Measurements from ENCODE around the gene YKT6.

The YKT6 gene

GRCh38 chr7:44232901-44233715 lies 32.3 kb downstream of the YKT6 start:
- FAIRE-seq (no peak), DNase-seq (ENCODE audit: insufficient read length, low spot score) (no peak)
- no peak for TF ChIP-seq POLR2A (IDR thresholded peaks at IDR 0.05; ENCODE audit: low read depth, low read length)

GRCh38 chr7:44235066-44235465 lies 34.3 kb downstream of the YKT6 start:
- DNase-seq (ENCODE audit: insufficient read length, low spot score) (no peak), FAIRE-seq (no peak)

GRCh38 chr7:44235582-44236332 lies 35.0 kb downstream of the YKT6 start:
- TF ChIP-seq POLR2A (IDR thresholded peaks at IDR 0.05; ENCODE audit: low read depth, low read length): no peak
- FAIRE-seq: no peak
- no peak for DNase-seq (ENCODE audit: insufficient read length, low spot score)

More at GRCh38 chr7:44235066-44235465, 34.3 kb downstream of the YKT6 start:
- TF ChIP-seq POLR2A (IDR thresholded peaks at IDR 0.05; ENCODE audit: low read depth, low read length): no peak

DNA sequence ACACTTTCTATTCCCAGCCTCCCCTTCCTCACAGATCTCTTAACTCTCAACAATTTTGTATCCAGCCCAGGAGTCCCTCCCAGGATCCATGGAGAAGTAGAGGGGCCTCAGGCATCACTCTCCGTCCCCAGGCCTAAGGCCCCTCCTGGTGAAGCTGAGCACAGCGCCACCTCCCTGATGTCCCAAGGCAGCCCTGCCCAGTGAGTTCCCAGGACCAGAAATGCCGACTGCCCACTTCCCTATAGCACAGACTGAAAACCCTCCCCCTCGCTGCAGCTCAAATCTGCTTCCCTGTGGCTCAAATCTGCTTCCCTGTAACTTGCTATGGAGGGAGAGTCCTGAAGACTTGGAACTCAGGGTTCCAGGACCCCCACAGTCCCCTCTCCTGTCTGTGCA lies 35.6 kb downstream of the YKT6 start:
- DNase-seq (ENCODE audit: insufficient read length, low spot score) (no peak), FAIRE-seq (no peak)
- no peak for TF ChIP-seq POLR2A (IDR thresholded peaks at IDR 0.05; ENCODE audit: low read depth, low read length)

DNA sequence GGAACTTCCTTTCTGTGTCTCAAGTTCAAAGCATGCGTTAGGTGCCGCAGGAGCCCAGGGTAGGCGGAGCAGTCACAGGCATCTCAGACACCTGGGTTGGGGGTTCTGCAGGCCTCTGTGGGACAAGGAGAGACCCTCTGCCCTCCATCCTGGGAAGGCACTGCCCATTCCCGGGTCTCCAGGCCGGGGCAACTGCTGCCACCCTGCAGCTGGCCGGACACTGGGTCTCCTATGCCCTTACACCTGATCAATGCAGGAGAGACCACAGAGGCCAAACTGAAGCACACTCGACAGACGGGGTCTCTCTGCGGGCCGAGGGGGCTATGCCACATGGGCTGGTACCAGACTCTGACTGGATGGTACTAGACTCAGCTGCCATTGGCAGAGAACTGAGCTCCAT lies 36.9 kb downstream of the YKT6 start:
- no peak for DNase-seq (ENCODE audit: insufficient read length, low spot score)
- TF ChIP-seq POLR2A (IDR thresholded peaks at IDR 0.05; ENCODE audit: low read depth, low read length): no peak
- FAIRE-seq: no peak

- no peak for DNase-seq (ENCODE audit: insufficient read length, low spot score)
- FAIRE-seq: no peak
Observed at GRCh38 chr7:44238116-44238695, 37.4 kb downstream of the YKT6 start.

DNA sequence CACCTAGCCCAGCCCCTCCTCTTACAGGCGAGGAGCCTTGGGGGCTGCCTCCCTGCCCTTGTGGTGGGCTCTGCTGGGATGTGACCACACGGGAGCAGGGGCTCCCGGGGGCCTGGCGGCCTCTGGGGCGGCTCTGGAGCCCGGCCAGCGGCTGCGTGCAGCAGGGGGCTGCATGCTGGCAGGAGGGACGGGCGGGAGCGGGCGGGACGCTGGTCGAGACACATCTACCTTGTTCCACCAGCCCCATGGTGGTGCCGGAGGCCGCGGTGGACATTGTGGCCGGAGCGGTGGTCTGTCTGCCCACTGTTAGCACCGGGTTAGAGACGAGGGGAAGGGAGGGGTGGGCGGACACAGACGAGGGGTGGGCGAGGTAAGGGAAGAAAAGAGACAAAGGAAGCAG lies 38.6 kb downstream of the YKT6 start:
- DNase-seq (ENCODE audit: insufficient read length, low spot score): no peak
- no peak for TF ChIP-seq POLR2A (IDR thresholded peaks at IDR 0.05; ENCODE audit: low read depth, low read length)
- FAIRE-seq: no peak

More at GRCh38 chr7:44238116-44238695, 37.4 kb downstream of the YKT6 start:
- TF ChIP-seq POLR2A (IDR thresholded peaks at IDR 0.05; ENCODE audit: low read depth, low read length): no peak

- TF ChIP-seq POLR2A (IDR thresholded peaks at IDR 0.05; ENCODE audit: low read depth, low read length): no peak
- FAIRE-seq: no peak
- DNase-seq (ENCODE audit: insufficient read length, low spot score): no peak
Observed at GRCh38 chr7:44240376-44240775, 39.6 kb downstream of the YKT6 start.

DNA sequence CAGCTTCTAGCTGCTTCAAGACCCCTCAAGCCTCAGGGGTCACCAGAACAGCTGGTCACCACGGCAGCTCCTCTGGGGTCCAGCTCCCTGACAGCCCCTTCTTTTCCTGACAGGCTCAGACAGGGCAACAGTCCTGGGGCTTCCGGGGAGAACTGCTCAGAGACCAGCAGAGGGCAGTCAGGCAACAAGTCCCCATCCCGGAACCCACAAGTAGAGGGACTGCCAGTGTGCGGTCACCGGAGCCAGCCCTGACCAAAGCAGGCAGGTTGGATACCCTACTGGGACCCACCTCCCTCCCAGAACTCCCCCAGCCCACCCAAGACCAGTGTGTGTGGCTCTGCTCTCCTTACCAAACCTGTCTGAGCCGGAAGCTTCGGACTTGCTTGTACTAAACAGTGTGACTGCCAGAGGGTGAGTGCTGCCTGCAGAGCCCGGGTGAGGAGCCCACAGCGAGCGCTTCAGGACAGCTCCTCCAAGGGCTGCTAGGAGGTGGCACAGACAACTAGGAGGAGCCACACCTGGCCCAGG lies 40.3 kb downstream of the YKT6 start:
- DNase-seq (ENCODE audit: insufficient read length, low spot score): peak; percentile 99
- no peak for FAIRE-seq
- no peak for TF ChIP-seq POLR2A (IDR thresholded peaks at IDR 0.05; ENCODE audit: low read depth, low read length)

GRCh38 chr7:44242091-44242490 lies 41.3 kb downstream of the YKT6 start:
- DNase-seq (ENCODE audit: insufficient read length, low spot score) (no peak), FAIRE-seq (no peak)
- TF ChIP-seq POLR2A (IDR thresholded peaks at IDR 0.05; ENCODE audit: low read depth, low read length): no peak

DNA sequence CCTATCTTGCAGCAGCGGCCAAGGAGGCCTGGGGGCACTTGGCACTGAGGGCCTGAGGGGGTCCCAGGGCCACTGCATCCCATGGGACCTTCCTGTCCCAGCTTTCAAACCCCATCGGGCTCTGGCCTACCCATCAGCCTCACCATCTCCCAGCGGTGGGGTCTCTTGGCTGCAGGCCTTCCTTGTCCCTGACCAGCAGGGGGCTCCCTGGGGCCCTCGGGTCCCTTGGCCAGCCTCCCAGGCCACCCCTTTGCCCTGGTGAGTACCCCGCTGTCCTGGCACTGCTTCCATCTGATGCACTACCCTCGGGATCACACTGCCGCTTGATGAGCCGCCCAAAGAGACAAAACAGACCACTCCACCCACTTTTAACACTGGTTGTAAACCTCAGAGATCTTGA lies 43.5 kb downstream of the YKT6 start:
- TF ChIP-seq POLR2A (IDR thresholded peaks at IDR 0.05; ENCODE audit: low read depth, low read length): no peak
- no peak for DNase-seq (ENCODE audit: insufficient read length, low spot score)
- no peak for FAIRE-seq

GRCh38 chr7:44246396-44247113 lies 45.8 kb downstream of the YKT6 start:
- DNase-seq (ENCODE audit: insufficient read length, low spot score): no peak
- no peak for TF ChIP-seq POLR2A (IDR thresholded peaks at IDR 0.05; ENCODE audit: low read depth, low read length)
- FAIRE-seq: no peak

GRCh38 chr7:44247868-44248651 lies 47.3 kb downstream of the YKT6 start:
- no peak for FAIRE-seq
- DNase-seq (ENCODE audit: insufficient read length, low spot score): no peak
- TF ChIP-seq POLR2A (IDR thresholded peaks at IDR 0.05; ENCODE audit: low read depth, low read length): no peak

All from H54 (cell line).